Astrocyte (in vitro differentiated cells and primary cell): Measurements from ENCODE around the gene PCDHGA10. TPM values are rescaled to one million over a fixed set of nuclear protein-coding genes. Genes with fewer than 3 reads are reported as not detected.
"Not testable (repeated sequence)": the region's sequence is repeated elsewhere in the genome, so short reads cannot be mapped to it uniquely, and the experiment has no call there.

Source experiments
- DNase-seq: peaks from one replicate; pipeline ENCODE4 v3.0.0-alpha.2; 2010; ENCODE audit warnings: low read depth
- FAIRE-seq: peaks from 2 replicates; lab custom pipeline; 2011; peaks lifted over from hg19 to GRCh38; lab: Jason Lieb, UNC
- H2AFZ ChIP-seq: 2 replicates; pipeline ENCODE4 v1.6.0; 2012; ENCODE audit warnings: low read depth, low read length, inconsistent platforms
- H3K27ac ChIP-seq: 2 replicates; pipeline ENCODE4 v1.5.1; 2011; ENCODE audit warnings: low read depth, low read length, inconsistent platforms
- H3K27me3 ChIP-seq: 2 replicates; pipeline ENCODE4 v1.6.0; 2011; ENCODE audit warnings: low read length, inconsistent platforms; ENCODE audit not compliant: insufficient read depth
- H3K36me3 ChIP-seq: 2 replicates; pipeline ENCODE4 v1.5.1; 2011; ENCODE audit warnings: low read length, inconsistent platforms; ENCODE audit not compliant: insufficient read depth
- H3K4me1 ChIP-seq: 2 replicates; pipeline ENCODE4 v1.5.1; 2011; ENCODE audit warnings: low read length, inconsistent platforms; ENCODE audit not compliant: insufficient read depth
- H3K4me2 ChIP-seq: 2 replicates; pipeline ENCODE4 v1.6.0; 2012; ENCODE audit warnings: low read length, inconsistent platforms
- H3K4me3 ChIP-seq: 2 replicates; pipeline ENCODE4 v1.5.1; 2011; ENCODE audit warnings: low read depth, mild to moderate bottlenecking, low read length, inconsistent platforms; ENCODE audit not compliant: insufficient read depth
- H3K79me2 ChIP-seq: 2 replicates; pipeline ENCODE4 v1.6.0; 2012; ENCODE audit warnings: mild to moderate bottlenecking, low read length, inconsistent platforms; ENCODE audit not compliant: insufficient read depth
- H3K9ac ChIP-seq: 2 replicates; pipeline ENCODE4 v1.6.0; 2012; ENCODE audit warnings: mild to moderate bottlenecking, low read length, inconsistent platforms
- H3K9me3 ChIP-seq: 2 replicates; pipeline ENCODE4 v1.5.1; 2012; ENCODE audit warnings: low read depth, mild to moderate bottlenecking, low read length, inconsistent platforms; ENCODE audit not compliant: insufficient read depth
- H4K20me1 ChIP-seq: 2 replicates; pipeline ENCODE4 v1.6.0; 2012; ENCODE audit warnings: low read length, inconsistent platforms; ENCODE audit not compliant: insufficient read depth
- H3K27ac Mint-ChIP-seq: one replicate; pipeline ENCODE4 v1.8.0; 2021; ENCODE audit warnings: mild to moderate bottlenecking, mixed read lengths; ENCODE audit not compliant: unreplicated experiment
- H3K27me3 Mint-ChIP-seq: one replicate; pipeline ENCODE4 v1.8.0; 2021; ENCODE audit warnings: low read depth, mixed read lengths; ENCODE audit not compliant: unreplicated experiment
- H3K36me3 Mint-ChIP-seq: one replicate; pipeline ENCODE4 v1.8.0; 2021; ENCODE audit warnings: low read depth, mixed read lengths; ENCODE audit not compliant: unreplicated experiment
- H3K4me1 Mint-ChIP-seq: one replicate; pipeline ENCODE4 v1.8.0; 2021; ENCODE audit warnings: low read depth, mixed read lengths; ENCODE audit not compliant: unreplicated experiment
- H3K4me3 Mint-ChIP-seq: one replicate; pipeline ENCODE4 v1.8.0; 2021; ENCODE audit warnings: mild to moderate bottlenecking, moderate library complexity, mixed read lengths; ENCODE audit not compliant: unreplicated experiment
- H3K9me3 Mint-ChIP-seq: one replicate; pipeline ENCODE4 v1.8.0; 2021; ENCODE audit warnings: mild to moderate bottlenecking, mixed read lengths; ENCODE audit not compliant: unreplicated experiment
- EZH2 ChIP-seq: IDR thresholded peaks from 2 replicates; pipeline ENCODE4 v1.6.1; 2012; ENCODE audit warnings: mild to moderate bottlenecking, low read length, inconsistent platforms; ENCODE audit not compliant: insufficient read depth
- total RNA-seq: library from RNA; stranded (reverse); gene quantifications from 2 replicates; pipeline ENCODE4 v1.2.1, GENCODE V29; 2021
- TF ChIP-seq, protein P1 (sequence below): IDR thresholded peaks from 2 replicates; pipeline ENCODE4 v1.5.1; 2011; ENCODE audit warnings: low read depth, mild to moderate bottlenecking, inconsistent platforms, low read length, moderate library complexity; ENCODE audit not compliant: insufficient read depth

Gene PCDHGA10
- total RNA-seq, 1 donor from 2014 or later: 34.0 TPM

DNA sequence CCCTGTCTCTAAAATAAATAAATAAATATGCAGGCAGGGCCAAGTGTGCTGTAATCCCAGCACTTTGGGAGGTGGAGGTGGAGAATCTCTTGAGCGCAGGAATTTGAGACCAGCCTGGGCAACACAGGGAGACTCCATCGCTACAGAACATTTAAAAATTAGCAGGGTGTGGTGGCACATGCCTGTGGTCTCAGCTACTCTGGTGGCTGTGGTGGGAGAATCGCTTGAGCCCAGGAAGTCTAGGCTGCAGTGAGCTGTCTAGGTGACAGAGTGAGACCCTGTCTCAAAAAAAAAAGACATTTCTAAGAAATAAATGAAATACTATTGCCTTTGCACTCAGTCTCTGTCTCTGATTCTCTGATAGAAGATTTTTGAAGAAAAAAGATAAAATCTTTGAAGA is 1.2 kb upstream of the PCDHGA10 start:
- Histone ChIP-seq H3K4me2 (no peak overlapping the region), H3K4me1 (no peaks in the 10 kb centered on the region), H3K4me3 (no peak overlapping the region), H3K9ac (no peak overlapping the region), H3K27ac (no peak overlapping the region), H3K27me3 (no peaks in the 10 kb centered on the region), H3K9me3 (peaks cover 34% of the 10 kb centered on the region), H3K36me3 (no peaks in the 10 kb centered on the region), H2AFZ (no peak overlapping the region), H4K20me1 (peaks cover 3% of the 10 kb centered on the region), H3K79me2 (no peaks in the 10 kb centered on the region)
- Mint-ChIP-seq H3K36me3 (peaks cover 18% of the 10 kb centered on the region), H3K9me3 (peaks cover 13% of the 10 kb centered on the region), H3K27ac (peak overlapping the region; percentile 49), H3K4me3 (peak overlapping the region; percentile 74), H3K4me1 (peaks cover 9% of the 10 kb centered on the region), H3K27me3 (no peaks in the 10 kb centered on the region)
- TF ChIP-seq, protein P1, sequence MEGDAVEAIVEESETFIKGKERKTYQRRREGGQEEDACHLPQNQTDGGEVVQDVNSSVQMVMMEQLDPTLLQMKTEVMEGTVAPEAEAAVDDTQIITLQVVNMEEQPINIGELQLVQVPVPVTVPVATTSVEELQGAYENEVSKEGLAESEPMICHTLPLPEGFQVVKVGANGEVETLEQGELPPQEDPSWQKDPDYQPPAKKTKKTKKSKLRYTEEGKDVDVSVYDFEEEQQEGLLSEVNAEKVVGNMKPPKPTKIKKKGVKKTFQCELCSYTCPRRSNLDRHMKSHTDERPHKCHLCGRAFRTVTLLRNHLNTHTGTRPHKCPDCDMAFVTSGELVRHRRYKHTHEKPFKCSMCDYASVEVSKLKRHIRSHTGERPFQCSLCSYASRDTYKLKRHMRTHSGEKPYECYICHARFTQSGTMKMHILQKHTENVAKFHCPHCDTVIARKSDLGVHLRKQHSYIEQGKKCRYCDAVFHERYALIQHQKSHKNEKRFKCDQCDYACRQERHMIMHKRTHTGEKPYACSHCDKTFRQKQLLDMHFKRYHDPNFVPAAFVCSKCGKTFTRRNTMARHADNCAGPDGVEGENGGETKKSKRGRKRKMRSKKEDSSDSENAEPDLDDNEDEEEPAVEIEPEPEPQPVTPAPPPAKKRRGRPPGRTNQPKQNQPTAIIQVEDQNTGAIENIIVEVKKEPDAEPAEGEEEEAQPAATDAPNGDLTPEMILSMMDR: no peak
- TF ChIP-seq EZH2: no peak
- no peak for DNase-seq
- FAIRE-seq: no peak

DNA sequence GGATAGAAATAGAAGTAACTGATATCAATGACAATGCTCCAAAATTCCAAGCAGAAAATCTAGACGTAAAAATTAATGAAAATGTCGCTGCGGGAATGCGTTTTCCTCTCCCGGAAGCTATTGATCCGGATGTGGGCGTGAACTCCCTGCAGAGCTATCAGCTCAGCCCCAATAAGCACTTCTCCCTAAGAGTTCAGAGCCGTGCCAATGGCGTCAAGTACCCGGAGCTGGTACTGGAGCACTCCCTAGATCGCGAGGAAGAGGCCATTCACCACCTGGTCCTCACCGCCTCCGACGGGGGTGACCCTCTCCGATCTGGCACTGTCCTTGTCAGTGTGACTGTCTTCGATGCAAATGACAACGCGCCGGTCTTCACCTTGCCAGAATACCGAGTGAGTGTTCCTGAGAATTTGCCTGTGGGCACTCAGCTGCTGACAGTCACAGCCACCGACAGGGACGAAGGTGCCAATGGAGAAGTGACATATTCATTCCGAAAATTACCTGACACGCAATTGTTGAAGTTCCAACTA is 818 bp downstream of the PCDHGA10 start:
- no peak for FAIRE-seq
- peaks cover 34% of the 10 kb centered on the region for H3K9me3 ChIP-seq
- H3K9me3 Mint-ChIP-seq: peaks cover 20% of the 10 kb centered on the region

DNA sequence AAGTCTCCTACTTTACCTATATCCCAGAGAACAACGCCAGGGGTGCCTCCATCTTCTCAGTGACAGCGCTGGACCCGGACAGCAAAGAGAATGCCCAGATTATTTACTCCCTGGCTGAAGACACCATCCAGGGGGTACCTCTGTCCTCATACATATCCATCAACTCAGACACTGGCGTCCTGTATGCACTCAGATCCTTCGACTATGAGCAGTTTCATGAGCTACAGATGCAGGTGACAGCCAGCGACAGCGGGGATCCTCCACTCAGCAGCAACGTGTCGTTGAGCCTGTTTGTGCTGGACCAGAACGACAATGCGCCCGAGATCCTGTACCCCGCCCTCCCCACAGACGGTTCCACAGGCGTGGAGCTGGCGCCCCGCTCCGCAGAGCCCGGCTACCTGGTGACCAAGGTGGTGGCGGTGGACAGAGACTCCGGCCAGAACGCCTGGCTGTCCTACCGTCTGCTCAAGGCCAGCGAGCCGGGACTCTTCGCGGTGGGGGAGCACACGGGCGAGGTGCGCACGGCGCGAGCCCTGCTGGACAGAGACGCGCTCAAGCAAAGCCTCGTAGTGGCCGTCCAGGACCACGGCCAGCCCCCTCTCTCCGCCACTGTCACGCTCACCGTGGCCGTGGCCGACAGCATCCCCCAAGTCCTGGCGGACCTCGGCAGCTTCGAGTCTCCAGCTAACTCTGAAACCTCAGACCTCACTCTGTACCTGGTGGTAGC is 1.9 kb downstream of the PCDHGA10 start:
- Mint-ChIP-seq H3K4me3 (peak overlapping the region; percentile 93), H3K36me3 (peaks cover 32% of the 10 kb centered on the region), H3K9me3 (peaks cover 21% of the 10 kb centered on the region), H3K4me1 (peaks cover 15% of the 10 kb centered on the region)
- H3K9ac ChIP-seq, H3K27me3 ChIP-seq, H3K4me3 ChIP-seq, H3K79me2 ChIP-seq, H3K27ac ChIP-seq, H4K20me1 ChIP-seq, H3K36me3 ChIP-seq, H2AFZ ChIP-seq, H3K27me3 Mint-ChIP-seq, H3K27ac Mint-ChIP-seq, H3K4me1 ChIP-seq, H3K4me2 ChIP-seq, FAIRE-seq, DNase-seq: not testable (repeated sequence)
- H3K9me3 ChIP-seq: peaks cover 34% of the 10 kb centered on the region

More for the DNA sequence above, 818 bp downstream of the PCDHGA10 start:
- H3K79me2 ChIP-seq: no peaks in the 10 kb centered on the region
- H3K27ac ChIP-seq: no peak overlapping the region
- H3K9ac ChIP-seq: peak overlapping the region; percentile 61
- H3K4me3 ChIP-seq: peak overlapping the region; percentile 55
- Mint-ChIP-seq H3K27me3 (no peaks in the 10 kb centered on the region), H3K4me1 (peaks cover 15% of the 10 kb centered on the region), H3K36me3 (peaks cover 29% of the 10 kb centered on the region), H3K27ac (peak overlapping the region; percentile 91), H3K4me3 (peak overlapping the region; percentile 93)
- peak overlapping the region; percentile 73 for H3K4me2 ChIP-seq
- no peaks in the 10 kb centered on the region for H3K36me3 ChIP-seq
- no peaks in the 10 kb centered on the region for H3K4me1 ChIP-seq
- no peak for DNase-seq
- H3K27me3 ChIP-seq: no peaks in the 10 kb centered on the region
- H2AFZ ChIP-seq: no peak overlapping the region
- peaks cover 3% of the 10 kb centered on the region for H4K20me1 ChIP-seq
- no peak for TF ChIP-seq EZH2
- TF ChIP-seq, protein P1: no peak

DNA sequence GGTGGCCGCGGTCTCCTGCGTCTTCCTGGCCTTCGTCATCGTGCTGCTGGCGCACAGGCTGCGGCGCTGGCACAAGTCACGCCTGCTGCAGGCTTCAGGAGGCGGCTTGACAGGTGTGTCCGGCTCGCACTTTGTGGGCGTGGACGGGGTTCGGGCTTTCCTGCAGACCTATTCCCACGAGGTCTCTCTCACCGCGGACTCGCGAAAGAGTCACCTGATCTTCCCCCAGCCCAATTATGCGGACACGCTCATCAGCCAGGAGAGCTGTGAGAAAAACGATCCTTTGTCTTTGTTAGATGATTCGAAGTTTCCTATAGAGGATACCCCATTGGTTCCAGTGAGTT is 2.5 kb downstream of the PCDHGA10 start:
- not testable (repeated sequence) for H3K27me3 Mint-ChIP-seq, H3K27ac Mint-ChIP-seq, H3K4me2 ChIP-seq, H3K4me1 ChIP-seq, H3K4me3 Mint-ChIP-seq, H3K4me3 ChIP-seq, H3K9ac ChIP-seq, H2AFZ ChIP-seq, FAIRE-seq, DNase-seq, H4K20me1 ChIP-seq, H3K27me3 ChIP-seq, H3K27ac ChIP-seq, H3K36me3 ChIP-seq, H3K79me2 ChIP-seq
- peaks cover 32% of the 10 kb centered on the region for H3K9me3 ChIP-seq
- H3K36me3 Mint-ChIP-seq: peaks cover 33% of the 10 kb centered on the region
- H3K9me3 Mint-ChIP-seq: peaks cover 23% of the 10 kb centered on the region
- H3K4me1 Mint-ChIP-seq: peaks cover 15% of the 10 kb centered on the region
